H9 (cell line): ENCODE data around the gene MPL. TPM values are rescaled to one million over a fixed set of nuclear protein-coding genes. Genes with fewer than 3 reads are reported as not detected.

ENCODE experiments used
- DNase-seq: peaks from one replicate; pipeline ENCODE4 v3.0.0-alpha.2; 2017
- H2AFZ ChIP-seq: one replicate; pipeline ENCODE4 v1.6.1; 2013; ENCODE audit warnings: mild to moderate bottlenecking, low read length, control low read depth, moderate library complexity
- H2AK5ac ChIP-seq: 2 replicates; pipeline ENCODE4 v1.6.1; 2013; ENCODE audit warnings: low read length, control low read depth, mixed read lengths; ENCODE audit not compliant: insufficient read length
- H2BK120ac ChIP-seq: one replicate; pipeline ENCODE4 v1.6.1; 2013; ENCODE audit warnings: low read depth, mild to moderate bottlenecking, low read length, control low read depth, inconsistent platforms; ENCODE audit not compliant: poor library complexity, severe bottlenecking
- H2BK12ac ChIP-seq: 2 replicates; pipeline ENCODE4 v1.6.1; 2013; ENCODE audit warnings: low read length, control low read depth, mixed read lengths, low read depth; ENCODE audit not compliant: insufficient read length
- H2BK15ac ChIP-seq: 2 replicates; pipeline ENCODE4 v1.6.1; 2013; ENCODE audit warnings: low read depth, low read length, control low read depth
- H2BK20ac ChIP-seq: one replicate; pipeline ENCODE4 v1.6.1; 2013; ENCODE audit warnings: low read depth, mild to moderate bottlenecking, low read length, control low read depth, inconsistent platforms; ENCODE audit not compliant: poor library complexity, severe bottlenecking
- H2BK5ac ChIP-seq: 2 replicates; pipeline ENCODE4 v1.6.1; 2013; ENCODE audit warnings: low read length, control low read depth, mixed read lengths; ENCODE audit not compliant: insufficient read length
- H3K14ac ChIP-seq: 2 replicates; pipeline ENCODE4 v1.6.1; 2013; ENCODE audit warnings: low read length, control low read depth; ENCODE audit not compliant: insufficient read depth
- H3K18ac ChIP-seq: 2 replicates; pipeline ENCODE4 v1.6.1; 2013; ENCODE audit warnings: low read depth, mild to moderate bottlenecking, mixed read lengths, low read length, control low read depth; ENCODE audit not compliant: insufficient read length
- H3K23ac ChIP-seq: 2 replicates; pipeline ENCODE4 v1.6.1; 2013; ENCODE audit warnings: low read length, control low read depth, mixed read lengths, low read depth; ENCODE audit not compliant: insufficient read length
- H3K23me2 ChIP-seq: 2 replicates; pipeline ENCODE4 v1.6.1; 2013; ENCODE audit warnings: low read depth, mild to moderate bottlenecking, mixed read lengths, low read length, control low read depth; ENCODE audit not compliant: insufficient read length, poor library complexity, severe bottlenecking
- H3K27ac ChIP-seq: 2 replicates; pipeline ENCODE4 v1.5.1; 2013; ENCODE audit warnings: low read length, control low read depth, mixed read lengths, low read depth; ENCODE audit not compliant: insufficient read length
- H3K27me3 ChIP-seq: 2 replicates; pipeline ENCODE4 v1.6.1; 2013; ENCODE audit warnings: low read length, control low read depth, inconsistent platforms; ENCODE audit not compliant: insufficient read depth
- H3K4ac ChIP-seq: 2 replicates; pipeline ENCODE4 v1.6.1; 2013; ENCODE audit warnings: low read depth, mild to moderate bottlenecking, control low read depth, inconsistent platforms, low read length, moderate library complexity
- H3K4me1 ChIP-seq: 2 replicates; pipeline ENCODE4 v1.6.1; 2013; ENCODE audit warnings: low read length, control low read depth, inconsistent platforms; ENCODE audit not compliant: insufficient read depth
- H3K4me2 ChIP-seq: 2 replicates; pipeline ENCODE4 v1.6.1; 2013; ENCODE audit warnings: low read length, control low read depth, mixed read lengths; ENCODE audit not compliant: insufficient read length, insufficient read depth
- H3K56ac ChIP-seq: 2 replicates; pipeline ENCODE4 v1.6.1; 2013; ENCODE audit warnings: low read depth, mild to moderate bottlenecking, mixed read lengths, low read length, control low read depth; ENCODE audit not compliant: insufficient read length
- H3K79me1 ChIP-seq: 2 replicates; pipeline ENCODE4 v1.6.1; 2013; ENCODE audit warnings: low read depth, mild to moderate bottlenecking, moderate library complexity, low read length, control low read depth, inconsistent platforms; ENCODE audit not compliant: insufficient read depth, poor library complexity, severe bottlenecking
- H3K79me2 ChIP-seq: 2 replicates; pipeline ENCODE4 v1.6.1; 2013; ENCODE audit warnings: low read length, control low read depth, inconsistent platforms; ENCODE audit not compliant: insufficient read depth
- H3K9ac ChIP-seq: 2 replicates; pipeline ENCODE4 v1.6.1; 2013; ENCODE audit warnings: low read length, control low read depth, mixed read lengths; ENCODE audit not compliant: insufficient read length; ENCODE audit errors: extremely low read depth
- H3K9me3 ChIP-seq: one replicate; pipeline ENCODE4 v1.6.1; 2013; ENCODE audit warnings: low read depth, low read length, inconsistent platforms; ENCODE audit not compliant: control insufficient read depth
- H3T11ph ChIP-seq: one replicate; pipeline ENCODE4 v1.6.1; 2013; ENCODE audit warnings: mild to moderate bottlenecking, low read length, control low read depth, inconsistent platforms
- H4K20me1 ChIP-seq: one replicate; pipeline ENCODE4 v1.6.1; 2013; ENCODE audit not compliant: control insufficient read depth, insufficient read length, insufficient read depth
- H4K5ac ChIP-seq: 2 replicates; pipeline ENCODE4 v1.6.1; 2013; ENCODE audit warnings: low read depth, mild to moderate bottlenecking, mixed read lengths, low read length, control low read depth; ENCODE audit not compliant: insufficient read length
- H4K8ac ChIP-seq: replicated peaks from 2 replicates; pipeline ENCODE4 v1.6.1; 2013; ENCODE audit warnings: low read length, control low read depth, mixed read lengths, low read depth; ENCODE audit not compliant: insufficient read length
- H4K91ac ChIP-seq: 2 replicates; pipeline ENCODE4 v1.6.1; 2013; ENCODE audit warnings: low read depth, mild to moderate bottlenecking, moderate library complexity, mixed read lengths, low read length, control low read depth; ENCODE audit not compliant: insufficient read length
- H3K27ac Mint-ChIP-seq, 3 experiments: 2 replicates in 2 of 3; 3 replicates in 1 of 3; pipeline ENCODE4 v1.8.0; 2020 to 2021; ENCODE audit warnings: mixed read lengths in 3 of 3, mild to moderate bottlenecking in 1 of 3, moderate library complexity in 1 of 3
- H3K27me3 Mint-ChIP-seq: 2 replicates; pipeline ENCODE4 v1.8.0; 2021; ENCODE audit warnings: low read depth, mild to moderate bottlenecking, moderate library complexity, mixed read lengths
- H3K36me3 Mint-ChIP-seq, 3 experiments: 2 replicates in 2 of 3; 3 replicates in 1 of 3; pipeline ENCODE4 v1.8.0; 2020 to 2021; ENCODE audit warnings: low read depth in 3 of 3, mixed read lengths in 3 of 3; ENCODE audit not compliant: insufficient read depth in 1 of 3
- H3K4me1 Mint-ChIP-seq, 2 experiments: 2 replicates each; pipeline ENCODE4 v1.8.0; 2020; ENCODE audit warnings: mixed read lengths in 2 of 2
- H3K4me3 Mint-ChIP-seq, 2 experiments: 2 replicates in 1 of 2; 3 replicates in 1 of 2; pipeline ENCODE4 v1.8.0; 2020 to 2021; ENCODE audit warnings: mild to moderate bottlenecking in 2 of 2, mixed read lengths in 2 of 2, moderate library complexity in 1 of 2
- H3K9me3 Mint-ChIP-seq, 2 experiments: 2 replicates in 1 of 2; 3 replicates in 1 of 2; pipeline ENCODE4 v1.8.0; 2020; ENCODE audit warnings: mild to moderate bottlenecking in 2 of 2, mixed read lengths in 2 of 2, moderate library complexity in 1 of 2
- CTCF ChIP-seq: fragments of 200-600 bp; sonication (generic); conservative IDR thresholded peaks from 3 replicates; pipeline ENCODE4 v1.8.0; 2021; ENCODE audit warnings: antibody characterized with exemption, mild to moderate bottlenecking
- WGBS: extraction: QIAGEN DNeasy Blood & Tissue Kit; methylation state at CpG from one replicate; pipeline ENCODE4 v1.1.7; 2013; ENCODE audit warnings: missing lambda C conversion rate, low lambda C conversion rate, mixed read lengths; ENCODE audit not compliant: insufficient read length; ENCODE audit errors: extremely low coverage; 5-methylcytosine and 5-hydroxymethylcytosine counted together
- total RNA-seq: library from RNA; stranded (reverse); gene quantifications from 2 replicates; pipeline ENCODE4 v1.2.1, GENCODE V29; 2021

MPL gene
- total RNA-seq, 1 experiment from 2014 or later = not detected

GRCh38 chr1:43331688-43332087 is 5.9 kb upstream of the MPL start:
- Histone ChIP-seq H3K4ac (no peak overlapping the region), H3K79me1 (no peaks in the 10 kb centered on the region), H3K56ac (no peak overlapping the region), H3K79me2 (no peaks in the 10 kb centered on the region), H4K8ac (no peak overlapping the region), H3K27me3 (no peaks in the 10 kb centered on the region), H2AFZ (no peak overlapping the region), H4K20me1 (no peaks in the 10 kb centered on the region), H3T11ph (no peak overlapping the region), H2BK12ac (no peak overlapping the region), H2BK5ac (no peak overlapping the region), H2AK5ac (no peak overlapping the region), H3K9me3 (no peaks in the 10 kb centered on the region), H3K9ac (no peak overlapping the region), H2BK15ac (no peak overlapping the region), H4K5ac (no peak overlapping the region), H3K18ac (no peak overlapping the region), H2BK120ac (no peak overlapping the region), H3K4me2 (no peak overlapping the region), H3K14ac (no peak overlapping the region), H3K23me2 (no peaks in the 10 kb centered on the region), H2BK20ac (no peak overlapping the region), H3K23ac (no peak overlapping the region), H3K27ac (no peak overlapping the region), H3K4me1 (no peaks in the 10 kb centered on the region), H4K91ac (no peak overlapping the region)
- H3K36me3 Mint-ChIP-seq = peaks cover 0 to 8% (median 5%) of the 10 kb centered on the region in 3 experiments; a peak in 5 of 7 replicates
- no CpG with 5 or more reads among the region's 5 CpGs for WGBS
- peak overlapping the region in 1 of 3 experiments; percentile 87; a peak in 1 of 7 replicates for H3K27ac Mint-ChIP-seq
- TF ChIP-seq CTCF = no peak
- peaks cover 5% of the 10 kb centered on the region; the same call in 1 of the 2 replicates for H3K27me3 Mint-ChIP-seq
- DNase-seq = no peak
- peaks cover 12 to 21% of the 10 kb centered on the region in 2 experiments for H3K4me1 Mint-ChIP-seq
- H3K4me3 Mint-ChIP-seq = no peak overlapping the region
- H3K9me3 Mint-ChIP-seq = peaks cover 14 to 19% of the 10 kb centered on the region in 2 experiments
